T-helper 22 cell (primary cell): ENCODE data around the gene TANC2.

Experiments used
- DNase-seq: peaks from one replicate; pipeline ENCODE4 v3.0.0-alpha.2; 2020; ENCODE audit warnings: low read depth

The TANC2 gene

DNA sequence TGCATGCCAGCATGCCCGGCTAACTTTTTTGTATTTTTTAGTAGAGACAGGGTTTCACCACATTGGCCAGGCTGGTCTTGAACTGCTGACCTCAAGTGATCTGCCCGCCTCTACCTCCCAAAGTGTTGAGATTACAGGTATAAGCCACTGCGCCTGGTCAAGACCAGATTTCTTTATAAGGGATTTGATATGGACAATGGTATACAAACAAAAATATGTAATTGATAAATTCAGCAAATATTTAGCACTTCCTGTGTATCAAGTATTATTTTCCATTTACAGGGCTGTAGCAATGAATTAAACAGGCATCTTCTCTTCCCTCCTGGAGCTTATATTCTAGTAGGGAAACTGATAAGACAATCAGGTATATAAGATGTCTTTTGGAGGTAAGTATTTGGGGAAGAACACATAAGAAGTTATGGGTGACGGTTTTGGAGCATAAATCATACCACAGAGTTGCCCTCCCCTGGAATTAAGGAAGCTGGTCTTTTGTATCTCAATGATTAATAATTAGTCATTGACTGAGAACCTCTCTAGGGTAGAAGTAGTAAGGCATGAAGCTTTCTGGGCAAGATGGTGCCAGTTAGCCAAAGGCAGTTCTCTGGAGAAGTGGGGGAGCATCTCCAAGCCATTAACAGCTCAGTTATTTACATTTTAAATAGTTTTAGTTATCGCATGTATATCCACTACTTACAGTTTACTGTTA lies 35.8 kb downstream of the TANC2 start:
- no peak for DNase-seq

DNA sequence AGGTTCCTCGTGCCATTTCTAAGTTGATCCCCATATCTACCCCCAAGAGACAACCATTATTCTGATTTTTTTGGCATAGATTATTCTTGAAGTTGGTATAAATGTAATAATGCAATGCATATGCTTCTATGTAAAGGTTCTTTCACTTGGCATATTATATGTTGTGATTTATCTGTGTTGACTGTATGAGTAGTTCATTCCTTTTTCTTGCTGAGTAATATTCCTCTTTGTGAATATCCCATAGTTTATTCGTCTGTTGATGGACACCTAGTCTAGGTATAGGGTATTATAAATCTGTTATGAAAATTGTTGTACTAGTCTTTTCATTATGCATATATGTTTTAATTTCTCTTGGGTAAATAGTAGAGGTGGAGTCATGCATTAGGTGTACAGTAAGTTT lies 36.6 kb downstream of the TANC2 start:
- DNase-seq, result no peak

DNA sequence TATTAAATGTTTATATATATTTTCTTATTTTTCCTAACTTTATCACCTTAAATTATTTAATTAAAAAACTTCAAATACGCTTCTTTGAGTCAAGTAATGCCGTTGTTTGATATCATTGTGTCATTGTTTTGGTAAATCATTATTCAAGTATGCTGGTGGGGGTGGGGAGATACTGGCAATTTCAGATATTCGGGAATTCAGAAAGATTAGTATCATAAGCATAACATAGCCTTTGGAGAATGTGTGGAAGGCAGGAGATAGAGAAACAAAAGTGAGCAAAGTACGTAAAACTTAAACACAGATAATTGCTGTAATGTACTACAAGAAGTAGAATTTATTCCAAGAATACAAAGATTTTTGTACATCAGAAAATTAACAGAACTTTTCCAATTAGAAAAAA lies 49.8 kb downstream of the TANC2 start:
- no peak for DNase-seq
